DLD1 (cell line): Measurements from ENCODE around the gene SPTB.

Source experiments
- in situ Hi-C: cut with HindIII; loops from 2 replicates; pipeline ENCODE4 v1.10.0; 2017; ENCODE audit warnings: low sequenced_read_pairs

Gene SPTB

GRCh38 chr14:64702493-64703394 is 177.0 kb downstream of the SPTB start:
- in situ Hi-C loops, result no loop called here

- in situ Hi-C loops, result no loop called here
These were observed 178.0 kb downstream of the SPTB start for GRCh38 chr14:64701660-64702059.

- in situ Hi-C loops, result no loop called here
These were observed 178.8 kb downstream of the SPTB start for GRCh38 chr14:64700894-64701293.

- in situ Hi-C loops, result no loop called here
These were observed 179.4 kb downstream of the SPTB start for GRCh38 chr14:64700290-64700689.

GRCh38 chr14:64698903-64699302 is 180.8 kb downstream of the SPTB start:
- in situ Hi-C loops, result loop anchor here (10.0 kb wide), 1 partner anchor 56 kb away; no protein-coding TSS in a partner anchor

- in situ Hi-C loops, result loop anchor here (10.0 kb wide), 1 partner anchor 58 kb away; no protein-coding TSS in a partner anchor
These were observed 183.3 kb downstream of the SPTB start for GRCh38 chr14:64696355-64696857.
